Inflammatory macrophage treated with lipopolysaccharide for 4 hours (primary cell): ENCODE results near the gene XYLT1.

Experiments
- DNase-seq: peaks from one replicate; pipeline ENCODE4 v3.0.0-alpha.2; 2020

Gene XYLT1

DNA sequence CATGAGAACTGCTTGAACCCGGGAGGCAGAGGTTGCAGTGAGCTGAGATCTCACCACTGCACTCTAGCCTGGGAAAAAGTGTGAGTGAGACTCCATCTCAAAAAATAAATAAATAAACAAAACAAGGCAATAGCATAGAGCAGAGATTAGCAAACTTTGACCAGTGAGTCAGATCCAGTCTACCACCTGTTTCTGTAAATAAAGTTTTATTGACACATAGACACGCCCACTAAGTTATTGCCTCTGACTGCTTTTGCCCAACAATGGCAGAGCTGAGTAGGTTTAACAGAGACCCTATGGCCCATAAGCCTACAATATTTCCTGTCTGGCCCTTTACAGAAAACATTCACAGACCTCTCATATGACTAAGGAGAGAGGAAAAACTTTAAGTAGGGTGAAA, 44.3 kb downstream of the XYLT1 start:
- DNase-seq = peak; percentile 11

DNA sequence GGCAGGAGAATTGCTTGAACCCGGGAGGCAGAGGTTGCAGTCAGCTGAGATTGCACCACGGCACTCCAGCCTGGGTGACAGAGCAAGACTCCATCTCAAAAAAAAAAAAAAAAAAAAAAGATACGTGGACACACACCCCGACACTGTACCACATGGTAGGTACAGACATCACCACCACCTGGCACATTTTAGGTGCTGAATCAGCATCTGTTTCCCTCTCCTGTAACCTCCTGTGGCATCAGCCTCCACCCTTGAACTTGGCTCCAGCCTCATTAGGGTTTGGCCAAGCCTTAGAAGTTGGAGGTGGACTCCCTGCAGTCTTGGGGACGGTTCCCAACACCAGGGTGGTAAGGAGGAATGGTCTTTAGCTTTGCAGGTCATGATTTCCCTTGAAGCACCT, 46.0 kb downstream of the XYLT1 start:
- DNase-seq = no peak

DNA sequence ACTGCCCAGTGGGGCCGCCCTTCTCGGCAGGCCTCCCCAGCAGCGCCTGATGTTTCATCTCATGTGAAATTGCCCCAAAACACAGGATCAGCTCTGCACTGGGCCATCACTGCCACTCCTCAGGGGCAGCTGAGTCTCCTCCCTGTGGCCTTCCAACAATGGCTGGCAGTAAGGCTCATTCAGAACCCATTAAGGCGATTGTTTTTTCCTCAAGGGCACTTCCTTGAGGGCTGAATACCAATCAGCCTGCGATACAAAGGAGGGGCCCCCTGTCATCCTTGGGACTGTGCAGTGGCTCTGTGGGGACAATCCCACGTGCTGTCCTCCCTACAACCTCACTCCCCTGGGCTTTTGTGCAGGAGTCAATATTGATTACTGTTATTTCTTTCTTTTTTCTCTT, 47.5 kb downstream of the XYLT1 start:
- DNase-seq = no peak

DNA sequence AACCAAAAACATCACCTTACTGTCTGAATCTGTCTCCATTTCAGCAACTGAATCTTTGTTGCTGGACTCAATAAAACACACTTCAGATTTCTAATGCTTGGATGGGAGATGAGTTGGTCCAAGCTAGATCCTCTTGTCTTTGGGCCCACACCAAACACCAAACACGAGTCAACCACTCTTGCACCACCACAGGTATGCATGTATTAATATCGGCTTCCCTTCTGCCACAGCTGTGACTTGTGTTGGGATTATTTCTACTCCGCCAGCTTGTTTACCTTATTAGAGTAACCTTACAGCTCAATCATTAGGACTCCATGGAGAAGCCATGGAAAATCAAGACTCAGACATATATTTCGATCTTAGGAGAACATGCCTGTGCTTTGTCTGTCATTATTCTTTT, 49.9 kb downstream of the XYLT1 start:
- no peak for DNase-seq

DNA sequence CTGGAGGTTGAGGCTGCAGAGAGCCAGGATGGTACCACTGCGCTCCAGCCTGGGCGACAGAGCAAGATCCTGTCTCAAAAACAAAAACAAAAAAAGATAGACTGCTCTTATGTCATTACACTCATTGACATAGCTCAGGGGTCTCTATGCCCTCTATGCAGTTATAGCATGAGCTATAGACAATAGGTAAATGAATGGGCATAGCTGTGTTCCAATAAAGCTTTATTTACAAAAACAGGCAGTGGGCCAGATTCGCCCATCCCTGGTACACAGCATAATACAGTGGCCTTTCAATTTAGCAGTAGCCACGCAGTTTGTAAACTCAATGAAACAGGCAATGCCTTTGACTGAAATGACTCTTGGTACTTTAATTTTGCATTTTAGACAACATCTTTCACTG, 51.5 kb downstream of the XYLT1 start:
- DNase-seq = no peak

DNA sequence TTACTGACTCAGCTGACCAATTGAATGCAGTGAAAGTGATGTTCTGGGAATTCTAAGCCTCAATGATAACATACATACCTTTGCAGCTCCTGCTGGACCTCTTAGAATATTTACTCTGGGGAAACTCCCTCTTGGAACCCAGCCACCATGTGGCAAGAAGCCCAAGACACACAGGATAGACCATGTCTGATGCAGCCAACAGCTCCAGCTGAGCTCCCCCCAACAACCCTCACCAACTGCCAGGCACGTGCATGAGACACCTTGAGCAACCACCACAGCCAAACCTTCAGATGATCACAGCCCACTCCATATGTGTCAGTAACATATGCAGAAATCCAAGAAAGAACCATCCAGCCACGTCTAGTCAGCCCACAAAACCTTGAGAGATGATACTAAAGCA, 53.0 kb downstream of the XYLT1 start:
- DNase-seq = no peak

DNA sequence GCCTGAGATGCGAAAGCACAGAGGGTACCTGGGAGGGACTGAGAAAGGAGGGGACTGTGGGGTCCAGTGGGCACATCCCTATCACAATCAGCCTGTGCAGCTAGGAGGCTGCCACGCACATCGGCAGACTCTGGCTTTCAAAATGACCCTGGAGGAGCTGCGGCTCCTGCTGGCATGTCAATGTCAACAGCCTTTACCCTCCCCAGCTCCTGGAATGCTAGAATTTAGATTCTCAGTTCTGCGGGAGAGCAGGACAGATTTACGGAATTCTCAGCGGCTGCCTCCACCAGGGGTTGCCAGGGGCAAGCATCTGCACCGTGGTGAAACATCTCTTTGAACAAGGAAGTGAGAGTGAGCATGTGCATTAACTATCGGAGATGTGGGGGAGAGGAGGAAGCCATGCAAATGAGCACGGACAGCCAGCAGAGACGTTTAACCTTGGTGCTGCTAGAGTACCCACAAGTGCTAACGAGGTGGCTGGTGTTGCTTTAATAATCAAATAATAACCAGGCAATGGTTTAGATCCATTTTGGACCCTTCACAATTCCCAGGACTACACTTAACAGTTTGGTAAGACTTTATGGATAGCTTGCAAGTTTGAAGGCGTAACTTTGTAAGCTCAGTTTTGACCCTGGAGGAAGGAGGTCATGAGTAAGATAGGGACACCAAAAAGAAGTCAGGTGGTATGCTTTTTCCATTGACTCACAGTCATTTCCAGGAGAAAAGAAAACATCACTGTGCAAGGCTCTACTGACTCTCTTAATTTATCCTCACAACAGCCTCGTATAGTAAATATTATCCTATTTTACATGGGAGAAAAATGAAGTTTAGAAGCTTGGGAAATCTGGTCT, 54.1 kb downstream of the XYLT1 start:
- peak; percentile 88 for DNase-seq

DNA sequence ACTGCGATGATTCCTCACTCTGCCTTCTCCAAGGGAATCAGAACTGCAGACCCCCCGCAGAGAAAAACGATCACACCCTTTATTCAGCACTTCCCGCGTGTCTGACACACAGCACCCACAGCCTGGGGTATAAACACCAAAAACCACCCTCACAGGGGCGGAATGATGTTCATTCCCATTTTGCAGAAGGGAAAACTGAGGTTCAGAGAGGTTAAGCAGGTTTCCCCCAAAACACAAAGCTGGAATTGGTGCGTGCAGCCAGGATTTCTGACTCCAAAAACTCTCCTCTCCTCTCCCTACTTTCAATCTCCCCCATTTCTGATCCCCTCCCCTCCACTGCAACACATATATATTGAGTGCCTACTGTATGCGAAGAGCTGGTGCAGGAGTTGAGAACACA, 55.8 kb downstream of the XYLT1 start:
- DNase-seq = no peak

DNA sequence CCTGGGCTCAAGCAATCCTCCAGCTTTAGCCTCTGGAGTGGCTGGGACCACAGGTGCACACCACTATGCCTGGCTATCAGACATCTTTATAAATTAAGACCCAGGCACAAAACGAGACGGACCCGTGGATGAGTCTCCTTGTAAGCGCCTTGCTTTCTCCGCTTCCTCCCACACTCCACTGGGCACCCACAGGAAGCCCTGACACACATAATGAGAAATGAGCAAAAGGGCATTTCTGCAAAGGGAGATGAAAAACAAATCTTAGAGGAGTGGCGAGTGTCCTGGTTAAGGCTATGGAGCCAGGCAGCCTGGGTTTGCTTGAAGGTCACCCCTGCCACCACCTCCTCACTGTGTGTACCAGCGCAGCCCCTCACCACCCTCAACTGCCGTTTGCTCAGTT, 56.3 kb downstream of the XYLT1 start:
- peak; percentile 69 for DNase-seq

DNA sequence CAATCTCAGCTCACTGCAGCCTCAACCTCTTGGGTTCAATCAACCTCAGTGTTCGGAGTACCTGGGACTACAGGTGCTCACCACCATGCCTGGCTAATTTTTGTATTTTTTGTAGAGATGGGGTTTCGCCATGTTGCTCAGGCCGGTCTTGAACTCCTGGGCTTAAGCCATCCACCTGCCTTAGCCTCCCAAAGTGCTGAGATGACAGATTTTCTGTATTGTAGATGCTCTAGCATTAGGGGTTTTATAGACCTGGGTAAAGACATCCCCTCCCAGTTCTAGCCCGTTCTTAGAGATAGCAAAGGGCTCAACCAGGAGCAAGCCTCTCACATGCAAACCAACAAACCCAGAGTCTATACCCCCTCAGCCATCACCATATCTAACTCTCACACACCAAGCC, 57.3 kb downstream of the XYLT1 start:
- no peak for DNase-seq

DNA sequence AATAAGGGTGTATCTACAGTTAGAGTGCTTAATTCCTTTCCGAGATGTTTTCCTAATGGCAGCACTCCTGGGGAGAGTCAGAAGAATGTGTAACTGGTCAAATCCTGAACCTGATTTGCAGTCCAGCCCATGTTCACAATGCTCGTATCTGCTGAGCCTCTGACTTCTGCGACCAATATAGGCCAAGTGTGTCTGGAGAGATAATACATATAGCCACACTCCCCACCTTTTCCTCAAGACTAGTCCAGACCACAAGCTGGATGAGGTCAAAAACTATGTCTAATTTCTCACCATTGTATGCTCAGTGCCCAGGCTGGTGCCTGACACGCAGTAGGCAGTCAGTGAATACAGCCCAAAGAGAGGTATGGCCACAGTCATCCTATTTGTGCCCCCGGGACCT, 58.0 kb downstream of the XYLT1 start:
- DNase-seq = no peak

DNA sequence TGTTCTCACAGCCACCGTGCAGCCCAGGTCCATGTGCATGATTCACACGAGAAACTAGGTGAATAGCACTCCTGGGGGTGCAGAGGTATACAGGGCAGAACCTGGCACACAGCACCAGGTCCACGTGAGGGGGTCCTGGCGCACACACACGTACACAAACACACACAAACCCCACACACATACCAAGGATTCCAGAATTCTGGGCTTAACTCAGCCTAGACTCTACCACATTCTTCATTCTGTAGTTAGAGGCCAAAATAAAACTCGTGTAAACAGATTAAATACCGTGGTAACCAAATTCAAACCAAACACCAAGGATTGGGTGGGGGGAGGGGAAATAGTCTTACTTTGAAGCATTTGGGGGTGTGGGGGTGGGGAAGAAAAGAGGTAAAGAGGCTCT, 58.5 kb downstream of the XYLT1 start:
- no peak for DNase-seq

DNA sequence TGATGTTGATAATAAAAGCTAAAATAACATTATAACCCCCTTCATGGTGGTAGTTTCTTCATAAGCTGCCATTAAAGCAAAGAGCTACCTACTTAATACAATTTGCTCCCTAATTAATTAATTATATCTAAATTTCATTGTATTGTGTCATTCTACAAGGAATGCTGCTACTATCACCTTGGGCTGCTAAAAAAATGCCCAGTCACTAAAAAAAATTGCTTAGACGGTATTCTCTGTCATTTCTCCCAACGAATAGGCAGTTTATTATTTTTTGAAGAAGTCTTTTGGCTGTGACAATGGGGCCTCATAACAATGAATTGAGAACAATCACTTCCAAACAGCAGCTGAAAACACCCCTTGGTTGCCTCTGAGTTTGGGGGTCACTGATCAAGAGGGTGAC, 59.5 kb downstream of the XYLT1 start:
- DNase-seq = no peak

DNA sequence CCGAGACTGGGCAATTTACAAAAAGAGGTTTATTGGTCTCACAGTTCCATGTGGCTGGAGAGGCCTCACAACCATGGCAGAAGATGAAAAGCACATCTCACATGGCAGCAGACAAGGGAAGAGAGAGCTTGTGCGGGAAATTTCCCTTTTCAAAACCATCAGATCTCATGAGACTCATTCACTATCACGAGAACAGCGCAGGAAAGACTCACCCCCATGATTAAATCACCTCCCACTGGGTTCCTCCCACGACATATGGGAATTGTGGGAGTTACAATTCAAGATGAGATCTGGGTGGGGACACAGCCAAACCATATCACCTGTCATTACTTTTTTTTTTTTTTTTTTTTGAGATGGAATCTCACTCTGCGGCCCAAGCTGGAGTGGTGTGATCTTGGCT, 60.4 kb downstream of the XYLT1 start:
- DNase-seq = peak; percentile 15

DNA sequence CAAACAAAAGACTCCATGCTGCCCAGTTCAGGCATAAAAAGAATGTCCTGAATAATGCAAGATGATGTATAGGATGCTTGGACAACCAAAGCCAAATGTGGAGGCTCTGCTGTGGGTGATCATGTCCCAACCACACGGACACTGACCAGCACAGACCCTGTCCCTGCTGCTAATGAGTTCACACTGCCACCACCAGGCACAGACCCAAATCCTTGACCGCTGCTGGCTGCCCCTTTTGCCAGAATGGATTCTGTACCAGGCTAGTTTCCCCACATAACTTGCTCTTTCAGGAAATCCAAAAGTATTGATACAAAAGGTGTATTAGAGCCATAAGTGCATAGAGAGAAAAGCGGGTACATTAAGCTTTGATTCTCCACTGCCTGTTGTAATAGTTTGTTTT, 60.9 kb downstream of the XYLT1 start:
- no peak for DNase-seq

DNA sequence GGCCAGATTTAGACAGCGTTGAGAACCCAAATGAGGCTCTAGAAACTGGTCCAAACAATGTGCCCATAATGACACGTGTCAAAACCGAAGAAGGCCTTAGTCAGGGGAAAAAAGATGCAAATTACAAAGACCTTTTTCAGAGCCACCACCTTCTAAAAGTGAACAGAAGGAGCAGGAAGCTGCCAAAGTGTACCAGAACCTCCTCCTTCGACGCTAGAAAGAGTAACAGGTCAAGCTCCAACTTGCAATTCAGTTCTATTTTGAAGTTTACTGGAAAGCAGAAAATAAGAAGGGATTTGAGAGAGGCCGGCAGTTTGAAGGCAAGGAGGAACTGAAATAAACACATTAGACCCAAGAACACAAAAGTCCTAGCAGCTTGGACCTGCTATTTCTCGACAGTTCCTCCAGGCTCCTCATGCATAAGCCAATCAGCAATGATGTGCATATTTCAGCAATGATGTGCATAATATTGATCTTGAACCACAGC, 61.8 kb downstream of the XYLT1 start:
- peak; percentile 31 for DNase-seq

DNA sequence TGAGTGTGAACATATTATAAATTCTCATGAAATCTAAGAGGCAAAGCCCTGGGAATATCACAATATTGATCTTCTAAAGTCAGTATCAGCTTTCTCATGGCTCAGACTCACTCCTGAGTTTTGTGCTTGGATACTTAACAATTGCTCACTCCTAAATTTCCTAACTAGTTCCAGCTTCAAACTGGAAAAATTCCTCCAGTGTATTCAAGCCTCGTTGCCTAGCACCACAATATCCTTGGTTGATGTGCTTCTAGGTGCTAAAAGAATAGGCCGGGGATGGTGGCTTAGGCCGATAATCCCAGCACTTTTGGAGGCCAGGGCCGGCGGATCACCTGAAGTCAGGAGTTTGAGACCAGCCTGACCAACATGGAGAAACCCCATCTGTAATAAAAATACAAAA, 62.5 kb downstream of the XYLT1 start:
- DNase-seq = no peak

DNA sequence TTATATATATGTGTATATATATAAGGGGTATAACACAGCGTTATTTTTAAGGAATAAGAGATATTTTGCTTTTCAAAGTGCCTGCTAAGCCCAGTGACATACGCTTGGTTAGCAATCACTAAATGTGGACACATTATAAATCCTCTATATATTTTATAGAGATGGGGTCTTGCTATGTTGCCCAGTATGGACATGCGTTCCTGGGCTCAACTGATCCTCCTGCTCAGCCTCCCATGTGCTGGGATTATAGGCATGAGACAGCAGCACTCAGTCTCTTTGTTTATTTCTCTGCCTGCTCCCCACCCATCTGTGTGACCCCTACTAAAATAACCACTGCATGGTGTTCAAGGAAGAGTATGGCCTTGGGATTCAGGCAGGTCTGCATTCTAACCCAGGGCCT, 63.4 kb downstream of the XYLT1 start:
- no peak for DNase-seq

DNA sequence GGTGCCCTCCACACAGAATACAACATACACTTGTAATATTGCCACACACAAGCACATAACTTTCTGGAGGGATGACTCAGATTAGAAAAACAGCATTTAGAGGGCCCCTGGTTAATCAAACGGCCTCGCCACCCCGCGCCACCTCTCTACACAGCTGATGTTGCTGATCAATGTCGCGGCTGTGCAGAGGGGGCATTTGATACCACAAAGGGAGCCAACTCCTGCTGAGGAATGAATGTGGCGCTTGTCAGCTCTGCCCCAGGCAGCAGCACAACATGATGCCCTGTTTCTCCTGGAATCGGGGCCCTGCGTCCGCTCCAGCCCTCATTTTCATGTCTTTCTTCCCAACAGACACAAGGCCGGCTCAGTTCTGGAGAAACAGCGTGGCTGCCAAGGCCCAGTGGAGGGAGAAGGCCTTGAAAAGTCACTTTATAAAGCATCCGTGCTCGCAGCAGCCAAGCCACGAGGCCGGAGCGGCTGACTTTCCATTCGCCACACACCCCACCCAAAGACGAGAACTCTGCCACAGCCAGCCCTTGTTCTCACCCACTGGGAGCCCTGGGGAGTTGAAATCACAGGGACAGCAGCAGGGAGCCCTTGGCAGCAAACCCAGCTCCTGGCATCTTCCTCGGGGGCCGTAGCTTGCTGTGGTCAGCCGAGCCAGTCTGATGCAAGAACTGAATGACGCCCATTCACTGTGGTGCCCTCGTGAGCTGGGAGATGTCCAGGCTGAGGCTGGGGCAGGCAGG, 65.6 kb downstream of the XYLT1 start:
- DNase-seq = peak; percentile 39

DNA sequence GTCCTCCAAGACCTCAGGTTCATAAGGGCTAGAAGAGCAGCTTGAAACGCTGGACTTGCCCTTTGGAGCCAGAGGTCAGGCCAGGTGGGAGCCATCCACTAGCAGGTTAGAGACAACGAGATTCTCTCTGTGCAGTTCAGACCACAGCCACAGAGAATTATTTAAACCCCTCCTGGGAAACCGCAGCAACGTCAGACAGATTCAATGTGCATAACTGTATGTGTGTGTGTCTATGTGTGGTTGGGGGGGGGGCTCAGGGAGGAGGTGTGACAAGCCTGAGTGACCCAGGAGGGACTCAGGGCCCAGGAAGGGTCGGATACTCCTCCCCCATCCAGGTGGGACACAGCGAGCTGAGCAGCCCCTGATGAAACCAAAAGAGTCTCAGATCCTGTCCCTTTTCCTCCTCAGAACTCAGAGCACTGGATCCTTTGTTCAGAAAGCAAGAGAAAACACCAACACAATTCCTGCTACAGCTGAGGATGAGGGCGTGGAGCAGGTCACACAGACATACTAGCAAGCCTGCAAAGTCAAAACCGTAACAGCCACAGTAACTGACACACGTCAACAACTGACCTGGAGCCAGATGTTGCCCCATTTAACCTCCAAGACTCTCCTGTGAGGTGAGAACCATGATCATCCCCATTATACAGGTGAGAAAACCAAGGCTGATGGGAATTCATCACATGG, 66.8 kb downstream of the XYLT1 start:
- DNase-seq = no peak

DNA sequence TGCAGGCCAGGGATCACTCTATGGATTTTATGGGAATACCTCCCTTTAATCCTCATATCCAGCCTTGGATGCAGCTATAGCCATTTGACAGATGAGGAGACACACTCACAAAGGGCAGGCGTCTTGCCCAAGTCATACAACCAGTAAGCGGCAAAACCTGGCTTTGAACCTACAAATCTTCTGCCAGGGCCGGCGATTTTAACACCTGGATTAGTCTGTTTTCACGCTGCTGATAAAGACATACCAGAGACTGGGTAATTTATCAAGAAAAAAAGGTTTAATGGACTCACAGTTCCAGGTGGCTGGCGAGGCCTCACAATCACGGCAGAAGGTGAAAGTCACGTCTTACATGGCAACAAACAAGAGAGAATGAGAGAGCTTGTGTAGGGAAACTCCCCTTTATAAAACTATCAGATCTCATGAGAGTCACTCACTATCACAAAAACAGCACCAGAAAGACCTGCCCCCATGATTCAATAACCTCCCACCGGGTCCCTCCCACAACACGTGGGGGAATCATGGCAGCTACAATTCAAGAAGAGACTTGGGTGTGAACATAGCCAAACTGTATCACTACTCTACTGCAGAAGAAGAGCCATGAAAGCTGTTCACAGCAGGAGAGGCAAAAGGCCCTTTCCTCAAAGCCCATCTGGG, 67.5 kb downstream of the XYLT1 start:
- no peak for DNase-seq

DNA sequence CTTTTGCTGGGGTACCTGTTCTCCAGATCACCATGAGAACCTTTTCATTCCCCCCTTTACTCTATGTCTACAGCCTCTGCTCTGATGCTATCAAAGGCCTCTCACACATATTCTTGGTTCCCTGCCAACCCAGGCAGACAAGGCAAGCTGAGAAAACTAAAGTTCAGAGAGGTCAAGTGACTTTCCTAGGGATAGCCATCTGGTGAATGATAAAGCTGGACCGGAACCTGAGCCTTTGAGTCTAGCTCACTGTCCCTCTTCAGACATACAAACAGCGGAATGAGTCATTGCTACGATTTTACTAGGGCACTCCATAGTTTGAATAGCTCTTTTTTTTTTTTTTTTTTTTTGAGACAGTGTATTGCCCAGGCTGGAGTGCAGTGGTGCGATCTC, 73.3 kb downstream of the XYLT1 start:
- no peak for DNase-seq
